KG1 (cell line): ENCODE results near the gene PNMA3.
"Not testable (repeated sequence)": the region's sequence is repeated elsewhere in the genome, so short reads cannot be mapped to it uniquely, and the experiment has no call there.

ENCODE experiments used
- DNase-seq: peaks from one replicate; lab custom pipeline; 2025; lab: John Stamatoyannopoulos, UW

PNMA3 gene

GRCh38 chrX:153055871-153056749, at the start of gene PNMA3:
TSS of gene PNMA3 (plus strand) at chrX:153056470. CDS start at chrX:153057056, 586 bp downstream.
- no peak for DNase-seq

- not testable (repeated sequence) for DNase-seq
Measured at GRCh38 chrX:153017174-153017573, 39.1 kb upstream of the PNMA3 start.

GRCh38 chrX:153019166-153019565, 37.1 kb upstream of the PNMA3 start:
- no peak for DNase-seq

- not testable (repeated sequence) for DNase-seq
Measured at GRCh38 chrX:153026501-153026900, 29.8 kb upstream of the PNMA3 start.

GRCh38 chrX:153028487-153028886, 27.8 kb upstream of the PNMA3 start:
- DNase-seq, result not testable (repeated sequence)

- no peak for DNase-seq
Measured at GRCh38 chrX:153029162-153029561, 27.1 kb upstream of the PNMA3 start.

GRCh38 chrX:153029875-153030274, 26.4 kb upstream of the PNMA3 start:
- no peak for DNase-seq

- no peak for DNase-seq
Measured at GRCh38 chrX:153030801-153031200, 25.5 kb upstream of the PNMA3 start.

GRCh38 chrX:153032397-153033118, 23.7 kb upstream of the PNMA3 start:
- no peak for DNase-seq

GRCh38 chrX:153049093-153049492, 7.2 kb upstream of the PNMA3 start:
- no peak for DNase-seq

- no peak for DNase-seq
Measured at GRCh38 chrX:153052534-153052933, 3.7 kb upstream of the PNMA3 start.

GRCh38 chrX:153057281-153057680, 1.0 kb downstream of the PNMA3 start:
- no peak for DNase-seq

GRCh38 chrX:153059191-153060094, 3.2 kb downstream of the PNMA3 start:
- no peak for DNase-seq

- no peak for DNase-seq
Measured at GRCh38 chrX:153060095-153060445, 3.8 kb downstream of the PNMA3 start.

GRCh38 chrX:153061732-153062131, 5.5 kb downstream of the PNMA3 start:
- no peak for DNase-seq

- DNase-seq, result no peak
Measured at GRCh38 chrX:153063315-153063714, 7.0 kb downstream of the PNMA3 start.

GRCh38 chrX:153064061-153064460, 7.8 kb downstream of the PNMA3 start:
- no peak for DNase-seq

- DNase-seq, result no peak
Measured at GRCh38 chrX:153065389-153065788, 9.1 kb downstream of the PNMA3 start.

- not testable (repeated sequence) for DNase-seq
Measured at GRCh38 chrX:153066402-153066801, 10.1 kb downstream of the PNMA3 start.

- DNase-seq, result not testable (repeated sequence)
Measured at GRCh38 chrX:153071909-153072583, 15.8 kb downstream of the PNMA3 start, which contains the start of gene PNMA6A. TSS of gene PNMA6A (plus strand) at chrX:153072454. CDS start at chrX:153073063, 609 bp downstream.

GRCh38 chrX:153073331-153073730, 17.1 kb downstream of the PNMA3 start:
- not testable (repeated sequence) for DNase-seq
